T-helper 2 cell treated with Interferon-gamma antibody and Interleukin-4, amounts not matched to agents 5 μg/mL and 100 μg/mL, for 36 hours (primary cell): ENCODE measurements around the gene MAPK11.

Experiments used
- DNase-seq: peaks from one replicate; pipeline ENCODE4 v3.0.0; 2021; ENCODE audit warnings: low spot score
- H3K27ac Mint-ChIP-seq: one replicate; pipeline ENCODE4 v1.8.0; 2021; ENCODE audit warnings: mild to moderate bottlenecking, mixed read lengths
- H3K27me3 Mint-ChIP-seq: one replicate; pipeline ENCODE4 v1.8.0; 2021; ENCODE audit warnings: low read depth, mixed read lengths
- H3K36me3 Mint-ChIP-seq: one replicate; pipeline ENCODE4 v1.8.0; 2021; ENCODE audit warnings: low read depth, mixed read lengths
- H3K4me1 Mint-ChIP-seq: one replicate; pipeline ENCODE4 v1.8.0; 2021; ENCODE audit warnings: low read depth, mixed read lengths
- H3K4me3 Mint-ChIP-seq: one replicate; pipeline ENCODE4 v1.8.0; 2022; ENCODE audit warnings: mild to moderate bottlenecking, moderate library complexity, mixed read lengths
- H3K9me3 Mint-ChIP-seq: one replicate; pipeline ENCODE4 v1.8.0; 2021; ENCODE audit warnings: mixed read lengths

The MAPK11 gene

DNA sequence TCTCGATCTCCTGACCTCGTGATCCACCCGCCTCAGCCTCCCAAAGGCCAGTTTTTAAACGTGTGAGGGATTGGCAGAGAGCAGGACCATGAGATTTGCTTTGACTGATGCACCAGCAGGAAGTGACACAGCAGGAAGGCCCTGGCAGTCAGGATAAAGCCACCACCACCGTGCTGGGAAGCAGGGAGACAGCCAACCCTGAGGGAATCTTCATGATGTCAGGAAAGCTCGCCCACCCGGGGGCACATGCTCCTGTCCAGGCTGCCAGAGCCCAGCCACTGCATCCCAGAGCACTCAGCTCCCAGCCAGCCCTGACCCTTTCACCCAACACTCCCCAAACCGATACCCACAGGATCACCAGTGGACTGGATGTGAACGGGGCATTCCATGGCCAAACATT lies 31.4 kb downstream of the MAPK11 start:
- Mint-ChIP-seq H3K4me3 (no peak overlapping the region), H3K9me3 (peaks cover 8% of the 10 kb centered on the region), H3K27ac (no peak overlapping the region), H3K36me3 (peaks cover 35% of the 10 kb centered on the region), H3K27me3 (no peaks in the 10 kb centered on the region), H3K4me1 (peaks cover 13% of the 10 kb centered on the region)
- DNase-seq: no peak

DNA sequence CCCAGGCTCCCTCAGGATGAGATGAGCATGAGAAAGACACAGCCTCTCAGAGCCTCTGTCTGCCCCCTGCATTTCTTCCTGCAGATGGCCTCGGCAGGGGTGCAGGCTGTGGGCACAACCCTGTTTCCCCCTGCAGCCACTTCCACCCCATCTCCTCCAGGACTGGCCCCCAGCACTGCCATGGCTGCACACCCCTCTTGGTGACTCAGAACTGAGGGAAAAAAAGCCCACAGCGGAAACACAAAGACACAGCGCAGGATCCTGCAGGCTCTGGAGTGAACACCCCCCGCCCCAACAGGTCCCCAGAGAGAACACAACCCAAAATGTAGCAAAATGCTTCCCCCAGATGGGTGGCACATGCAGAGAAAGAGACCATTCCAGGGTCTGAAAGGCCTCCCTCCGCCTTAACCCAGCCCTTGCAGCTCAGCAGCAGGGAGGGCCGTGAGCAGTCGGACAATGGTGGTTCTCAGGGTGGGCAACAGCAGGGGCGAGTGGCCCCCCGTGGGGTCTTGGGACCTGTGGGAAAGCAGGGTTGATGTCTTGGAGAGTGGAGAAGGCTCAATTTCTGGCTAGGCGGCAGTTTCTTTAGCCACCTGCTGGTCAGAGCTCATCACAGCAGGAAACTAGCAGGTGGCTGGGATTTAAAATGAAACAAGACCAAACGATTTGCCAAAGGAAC lies 33.3 kb downstream of the MAPK11 start:
- H3K36me3 Mint-ChIP-seq: peaks cover 38% of the 10 kb centered on the region
- peaks cover 8% of the 10 kb centered on the region for H3K4me1 Mint-ChIP-seq
- no peak overlapping the region for H3K4me3 Mint-ChIP-seq
- no peaks in the 10 kb centered on the region for H3K27me3 Mint-ChIP-seq
- no peak overlapping the region for H3K27ac Mint-ChIP-seq
- no peak for DNase-seq
- H3K9me3 Mint-ChIP-seq: peaks cover 8% of the 10 kb centered on the region

DNA sequence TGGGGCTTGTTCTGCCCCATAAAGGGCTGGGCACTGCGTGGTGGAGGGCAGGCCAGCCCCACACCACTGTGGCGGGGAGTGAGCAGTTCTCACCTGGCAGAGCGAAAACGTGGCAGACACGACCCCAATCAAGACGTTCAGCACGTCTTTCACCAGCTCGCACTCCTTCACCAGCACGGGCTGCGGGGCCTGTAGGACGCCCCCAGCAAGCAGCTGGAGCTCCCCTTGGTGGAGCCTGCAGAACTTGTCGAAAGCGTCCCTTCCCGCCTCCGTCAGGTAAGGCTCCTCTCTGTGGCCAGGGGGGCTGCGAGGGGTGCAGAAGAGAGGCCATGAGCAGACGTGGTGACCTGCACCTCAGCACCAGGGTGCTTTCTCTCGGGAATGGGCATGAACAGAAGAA lies 37.0 kb downstream of the MAPK11 start:
- no peak overlapping the region for H3K27ac Mint-ChIP-seq
- no peak overlapping the region for H3K4me3 Mint-ChIP-seq
- DNase-seq: no peak
- peaks cover 8% of the 10 kb centered on the region for H3K9me3 Mint-ChIP-seq
- H3K4me1 Mint-ChIP-seq: no peaks in the 10 kb centered on the region
- peaks cover 40% of the 10 kb centered on the region for H3K36me3 Mint-ChIP-seq
- H3K27me3 Mint-ChIP-seq: no peaks in the 10 kb centered on the region

DNA sequence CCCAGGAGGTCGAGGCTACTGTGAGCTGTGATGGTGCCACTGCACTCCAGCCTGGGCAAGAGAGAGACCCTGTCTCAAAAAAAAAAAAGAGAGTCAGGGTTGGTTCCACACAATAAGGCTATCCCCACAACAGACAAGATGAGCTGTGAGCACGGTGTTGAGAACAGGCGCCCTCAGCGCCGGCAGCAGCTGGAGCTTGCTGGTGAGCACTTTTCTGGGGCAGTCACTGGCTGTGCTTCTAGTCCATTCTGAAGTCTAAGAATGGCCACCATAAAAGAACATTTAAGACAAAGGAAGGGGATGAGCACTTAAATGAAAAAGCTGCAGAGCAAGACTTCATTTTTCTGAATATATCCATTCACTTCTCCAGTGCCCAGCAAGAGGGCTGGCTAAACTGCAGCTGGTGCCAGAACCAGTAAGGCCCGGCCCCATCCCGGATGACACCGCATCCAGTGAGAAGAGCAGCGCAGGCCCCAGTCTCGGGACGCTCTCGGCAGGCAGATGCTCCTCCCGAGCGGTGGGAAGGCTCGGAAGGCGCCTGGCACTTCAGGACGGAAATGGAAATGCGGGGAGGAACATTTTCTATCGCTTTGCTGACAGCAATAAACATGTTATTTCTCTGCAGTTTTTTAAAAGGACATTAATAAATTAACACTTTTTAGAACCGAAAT lies 37.6 kb downstream of the MAPK11 start:
- Mint-ChIP-seq H3K27me3 (no peaks in the 10 kb centered on the region), H3K4me1 (no peaks in the 10 kb centered on the region), H3K27ac (no peak overlapping the region), H3K36me3 (peaks cover 35% of the 10 kb centered on the region), H3K4me3 (no peak overlapping the region), H3K9me3 (peaks cover 8% of the 10 kb centered on the region)
- DNase-seq: no peak

DNA sequence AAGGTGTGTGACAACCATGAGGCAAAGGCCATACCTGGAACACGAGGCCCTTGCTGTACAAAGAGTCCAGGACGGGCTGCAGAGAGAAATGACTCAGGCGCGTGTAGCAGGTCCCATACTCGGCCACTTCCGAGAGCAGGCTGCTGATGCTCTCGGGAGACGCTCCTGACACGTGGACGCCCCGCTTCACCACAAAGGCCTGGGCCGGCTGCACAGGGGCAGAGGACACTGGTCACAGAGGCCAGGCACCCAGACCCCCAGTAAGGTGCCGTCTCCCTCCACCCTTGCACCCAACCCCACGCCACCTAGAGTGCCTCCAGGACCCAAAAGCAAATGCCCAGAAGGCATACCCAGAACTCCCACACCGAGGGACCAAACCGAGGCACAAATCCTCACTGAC lies 40.8 kb downstream of the MAPK11 start:
- Mint-ChIP-seq H3K27ac (no peak overlapping the region), H3K27me3 (no peaks in the 10 kb centered on the region), H3K4me3 (no peak overlapping the region), H3K9me3 (no peaks in the 10 kb centered on the region), H3K4me1 (no peaks in the 10 kb centered on the region), H3K36me3 (peaks cover 25% of the 10 kb centered on the region)
- no peak for DNase-seq

DNA sequence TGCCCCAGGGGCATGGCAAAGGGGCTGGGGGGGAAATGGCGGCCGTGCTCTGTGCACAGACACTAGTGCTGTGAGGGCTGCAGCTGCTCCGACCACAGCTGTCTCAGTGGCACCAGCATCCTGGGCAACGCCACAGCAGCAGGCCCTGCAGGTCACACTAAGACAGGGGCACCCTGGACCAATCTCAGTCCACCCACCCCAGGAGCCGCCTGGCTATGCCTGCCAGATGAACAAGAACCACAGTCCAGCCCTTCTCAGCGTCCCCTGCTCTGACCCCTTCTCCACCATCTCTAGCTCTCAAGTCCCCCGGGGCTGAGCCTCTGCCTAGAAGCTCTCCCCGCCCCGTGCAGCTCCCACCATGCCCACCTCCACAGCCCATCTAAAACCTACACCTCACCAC lies 41.8 kb downstream of the MAPK11 start:
- no peak overlapping the region for H3K27ac Mint-ChIP-seq
- no peak overlapping the region for H3K4me3 Mint-ChIP-seq

DNA sequence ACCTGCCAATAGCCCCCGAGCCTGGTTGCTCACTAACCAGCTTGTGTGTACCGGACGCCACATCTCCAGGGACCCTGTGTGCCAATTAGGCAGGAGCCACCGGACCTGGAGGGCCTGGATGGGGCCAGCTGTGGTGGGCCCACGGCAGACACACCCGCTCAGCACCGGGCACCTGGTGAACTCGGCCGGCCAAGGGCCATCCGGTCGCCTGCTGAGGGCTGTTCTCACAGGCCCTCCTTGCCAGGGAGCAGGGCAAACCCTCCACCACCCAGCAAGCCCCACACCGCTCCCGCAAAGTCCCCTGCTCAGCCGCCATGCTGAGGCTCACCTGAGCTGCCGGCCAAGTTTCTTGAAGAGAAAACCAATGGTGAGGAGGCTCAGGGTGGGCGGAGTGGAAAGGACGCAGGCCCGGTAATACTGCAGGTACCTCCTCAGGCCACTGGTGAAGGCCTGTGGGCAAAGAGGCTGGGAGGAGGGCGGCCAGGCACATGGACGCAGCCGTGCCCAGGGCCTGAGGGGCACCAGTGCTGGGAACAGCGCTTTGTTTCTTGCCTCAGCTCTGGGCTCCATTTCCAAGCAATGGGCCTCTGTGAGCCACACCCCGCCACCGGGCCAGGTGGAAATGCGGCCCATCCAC lies 42.5 kb downstream of the MAPK11 start:
- no peaks in the 10 kb centered on the region for H3K27me3 Mint-ChIP-seq
- H3K36me3 Mint-ChIP-seq: peaks cover 20% of the 10 kb centered on the region
- no peak overlapping the region for H3K27ac Mint-ChIP-seq
- no peak for DNase-seq
- H3K4me1 Mint-ChIP-seq: no peaks in the 10 kb centered on the region
- H3K9me3 Mint-ChIP-seq: no peaks in the 10 kb centered on the region
- no peak overlapping the region for H3K4me3 Mint-ChIP-seq

More for the DNA sequence above, 41.8 kb downstream of the MAPK11 start:
- Mint-ChIP-seq H3K36me3 (peaks cover 20% of the 10 kb centered on the region), H3K4me1 (no peaks in the 10 kb centered on the region), H3K9me3 (no peaks in the 10 kb centered on the region), H3K27me3 (no peaks in the 10 kb centered on the region)
- DNase-seq: no peak

DNA sequence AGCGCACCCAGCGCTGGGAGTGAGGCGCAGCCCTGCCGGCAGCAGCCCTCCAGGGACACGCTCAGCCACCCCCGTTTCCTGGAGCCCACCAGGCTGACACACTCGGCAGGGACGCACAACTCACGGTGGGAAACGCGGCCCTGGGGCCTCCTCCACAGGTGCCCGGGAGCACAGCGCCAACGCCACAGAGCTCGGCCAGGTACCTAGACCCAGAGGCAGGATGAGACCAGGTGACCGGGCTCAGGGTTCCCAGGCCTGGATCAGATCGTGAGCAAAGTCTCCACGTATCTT lies 43.4 kb downstream of the MAPK11 start:
- Mint-ChIP-seq H3K27ac (no peak overlapping the region), H3K27me3 (no peaks in the 10 kb centered on the region), H3K4me3 (no peak overlapping the region), H3K4me1 (no peaks in the 10 kb centered on the region), H3K36me3 (peaks cover 18% of the 10 kb centered on the region), H3K9me3 (no peaks in the 10 kb centered on the region)
- DNase-seq: no peak

DNA sequence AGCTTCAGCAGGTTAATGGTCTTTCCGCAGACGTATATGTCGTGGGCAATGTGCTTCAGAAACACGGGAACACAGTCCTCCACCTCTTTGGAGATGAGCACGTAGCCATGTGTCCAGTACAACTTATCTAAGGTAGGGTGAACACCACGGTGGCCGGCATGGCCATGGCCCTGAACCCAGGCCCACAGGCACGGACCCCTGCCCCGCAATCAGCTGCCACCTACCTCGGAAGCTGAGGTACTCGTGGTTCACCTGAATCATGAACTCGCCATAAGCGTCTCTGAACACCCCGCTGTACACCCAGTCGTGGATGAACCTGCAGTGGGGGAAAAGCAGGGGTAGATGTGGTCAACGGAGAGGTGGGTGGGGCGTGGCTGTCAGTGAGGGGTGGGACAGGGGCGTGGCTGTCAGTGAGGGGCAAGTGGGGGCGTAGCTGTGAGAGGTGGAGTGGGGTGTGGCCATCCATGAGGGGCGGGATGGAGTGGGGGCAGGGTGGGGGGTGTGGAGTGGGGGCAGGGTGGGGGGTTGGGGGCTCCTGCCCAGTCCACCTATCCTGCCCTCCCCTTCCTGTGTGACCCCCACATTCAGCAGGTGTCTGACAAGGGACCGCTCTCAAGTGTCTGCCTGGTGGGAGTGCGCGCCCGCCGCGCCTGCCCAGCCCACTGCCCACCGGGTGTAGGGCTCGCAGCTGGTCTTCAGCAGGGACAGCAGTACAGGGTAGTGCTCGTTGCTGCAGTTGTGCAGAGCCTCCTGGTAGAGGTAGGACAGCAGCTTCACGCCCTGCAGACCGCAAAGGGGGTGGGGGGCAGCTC lies 43.9 kb downstream of the MAPK11 start:
- no peak for DNase-seq
- no peak overlapping the region for H3K27ac Mint-ChIP-seq
- no peak overlapping the region for H3K4me3 Mint-ChIP-seq
- no peaks in the 10 kb centered on the region for H3K27me3 Mint-ChIP-seq
- no peaks in the 10 kb centered on the region for H3K9me3 Mint-ChIP-seq
- peaks cover 18% of the 10 kb centered on the region for H3K36me3 Mint-ChIP-seq
- H3K4me1 Mint-ChIP-seq: no peaks in the 10 kb centered on the region

DNA sequence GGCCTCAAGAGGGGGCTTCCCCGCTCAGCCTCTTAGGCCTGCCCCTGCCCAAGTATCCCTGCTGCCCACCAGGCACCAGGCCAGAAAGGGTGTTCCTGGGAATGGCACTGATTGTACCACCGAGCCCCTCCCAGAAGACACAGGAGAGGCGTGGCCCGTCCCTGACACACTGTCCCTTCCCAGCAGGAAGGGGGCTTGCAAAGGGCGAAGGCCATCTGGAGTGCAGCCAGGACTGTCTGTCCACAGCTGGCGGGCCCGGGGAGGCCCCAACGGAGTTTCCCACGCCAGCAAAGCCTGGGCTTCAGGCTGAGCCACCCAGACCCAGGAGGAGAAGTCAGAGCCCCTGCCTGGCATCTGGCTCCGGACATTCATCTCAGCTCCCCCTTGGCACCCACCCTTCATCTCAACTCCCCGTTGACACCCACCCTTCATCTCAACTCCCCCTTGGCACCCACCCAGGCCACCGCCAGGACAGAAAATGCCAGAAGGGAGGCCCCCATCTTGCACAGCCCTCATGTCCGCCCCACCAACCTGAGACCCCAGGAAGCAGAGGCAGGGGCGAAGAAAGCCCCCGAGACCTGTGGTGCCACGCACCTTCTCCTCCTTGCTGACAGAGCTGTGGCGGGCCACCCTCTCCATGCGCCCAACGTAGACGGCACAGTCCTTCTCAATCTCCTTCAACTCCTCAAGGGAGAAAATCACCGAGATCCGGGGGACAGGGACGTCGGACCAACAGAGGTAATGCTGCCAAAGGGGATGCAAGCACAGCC lies 44.8 kb downstream of the MAPK11 start:
- no peak overlapping the region for H3K27ac Mint-ChIP-seq
- H3K27me3 Mint-ChIP-seq: no peaks in the 10 kb centered on the region
- no peak for DNase-seq
- H3K4me1 Mint-ChIP-seq: no peaks in the 10 kb centered on the region
- H3K36me3 Mint-ChIP-seq: peaks cover 22% of the 10 kb centered on the region
- H3K9me3 Mint-ChIP-seq: no peaks in the 10 kb centered on the region
- no peak overlapping the region for H3K4me3 Mint-ChIP-seq

DNA sequence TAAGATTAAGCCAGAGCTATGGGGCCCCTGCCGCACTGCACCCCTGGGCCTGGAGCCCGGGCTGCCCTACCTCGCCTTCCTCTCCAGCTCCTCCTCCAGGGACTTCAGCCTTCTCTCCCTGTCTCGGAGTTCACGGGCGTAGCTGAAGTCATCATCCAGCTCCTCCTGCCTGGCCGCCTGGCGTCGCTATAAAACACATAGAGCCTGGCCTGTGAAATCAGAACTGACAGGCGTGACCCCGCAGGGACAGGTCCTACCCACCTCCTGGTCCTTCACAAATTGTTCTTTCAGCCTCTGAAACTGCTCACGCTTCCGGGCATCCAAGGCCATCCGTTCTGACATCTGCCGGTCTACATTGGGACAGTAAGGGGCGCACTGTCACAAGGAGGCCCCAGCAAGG lies 46.1 kb downstream of the MAPK11 start:
- DNase-seq: no peak
- Mint-ChIP-seq H3K27ac (no peak overlapping the region), H3K4me1 (no peaks in the 10 kb centered on the region), H3K27me3 (no peaks in the 10 kb centered on the region), H3K36me3 (peaks cover 15% of the 10 kb centered on the region), H3K4me3 (no peak overlapping the region), H3K9me3 (no peaks in the 10 kb centered on the region)

DNA sequence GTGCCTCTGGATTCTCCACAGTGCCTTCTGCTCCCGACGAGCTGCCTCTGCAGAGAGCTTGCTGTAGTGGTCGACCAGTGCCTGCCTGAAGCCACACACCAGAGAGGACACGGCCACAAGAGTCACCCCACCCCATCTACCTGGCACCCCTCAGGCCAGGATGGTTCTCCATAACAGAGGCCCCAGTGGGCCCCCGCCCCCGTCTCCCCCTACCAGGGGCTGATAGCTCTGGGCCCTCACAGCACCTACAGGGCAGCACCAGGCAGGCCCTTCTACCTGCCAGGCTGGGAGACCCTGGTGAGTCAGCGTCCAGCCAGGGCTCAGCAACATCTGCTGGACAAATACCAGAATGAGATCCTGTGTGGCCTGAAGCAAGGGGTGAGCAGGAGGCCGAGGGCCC lies 47.7 kb downstream of the MAPK11 start:
- H3K36me3 Mint-ChIP-seq: peaks cover 12% of the 10 kb centered on the region
- no peak overlapping the region for H3K4me3 Mint-ChIP-seq
- no peak overlapping the region for H3K27ac Mint-ChIP-seq
- no peaks in the 10 kb centered on the region for H3K9me3 Mint-ChIP-seq
- H3K4me1 Mint-ChIP-seq: no peaks in the 10 kb centered on the region
- DNase-seq: no peak
- no peaks in the 10 kb centered on the region for H3K27me3 Mint-ChIP-seq

DNA sequence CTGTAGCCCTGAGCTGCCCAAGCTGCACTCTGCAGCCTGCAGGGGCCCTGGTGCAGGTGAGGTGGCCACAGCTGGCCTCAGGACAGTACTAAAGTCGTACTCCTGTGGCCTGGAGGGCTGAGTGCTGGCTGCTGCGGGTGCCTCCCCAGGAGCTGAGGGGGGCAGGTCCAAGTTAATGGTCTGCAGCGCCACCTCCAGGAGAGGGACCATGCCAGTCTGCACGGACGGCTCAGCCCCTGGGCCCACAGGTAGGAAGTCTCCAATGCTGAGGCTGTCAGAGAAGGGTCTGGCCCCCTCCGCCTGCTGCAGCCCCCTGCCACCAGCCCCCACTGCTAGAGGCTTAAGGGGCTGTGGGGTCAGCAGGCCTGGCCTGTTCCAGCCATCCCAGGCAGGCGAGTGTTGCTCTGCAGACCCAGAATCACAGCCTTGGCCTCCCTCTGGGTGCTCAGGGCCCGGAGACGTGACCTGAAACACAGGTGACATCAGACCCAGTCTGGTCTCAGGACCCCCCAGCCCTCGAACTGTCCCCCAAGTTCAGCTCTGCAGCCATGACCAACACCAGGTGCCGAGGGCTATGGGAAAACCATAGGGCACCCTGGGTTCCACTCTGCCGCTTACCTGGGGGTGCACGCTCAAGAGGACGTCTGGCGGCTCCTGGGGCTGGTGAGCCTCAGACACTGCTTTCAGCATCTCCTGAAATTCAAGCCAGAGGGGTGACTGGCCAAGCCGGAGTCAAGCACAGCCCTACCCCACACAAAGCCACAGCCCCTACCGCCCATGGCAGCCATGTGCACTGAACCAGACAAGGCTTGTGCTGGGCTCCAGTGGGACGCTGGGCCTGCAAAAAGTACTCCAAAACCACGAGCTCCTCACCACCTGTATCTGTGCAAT lies 48.5 kb downstream of the MAPK11 start:
- H3K4me3 Mint-ChIP-seq: no peak overlapping the region
- no peak overlapping the region for H3K27ac Mint-ChIP-seq
- H3K36me3 Mint-ChIP-seq: peaks cover 12% of the 10 kb centered on the region
- H3K9me3 Mint-ChIP-seq: no peaks in the 10 kb centered on the region
- no peaks in the 10 kb centered on the region for H3K27me3 Mint-ChIP-seq
- DNase-seq: no peak
- H3K4me1 Mint-ChIP-seq: no peaks in the 10 kb centered on the region
